NCI-H2107 treated with DMSO at 0.1 percent for 48 hours (cell line): ENCODE results near the gene DPEP3.
"Not testable (repeated sequence)": the region's sequence is repeated elsewhere in the genome, so short reads cannot be mapped to it uniquely, and the experiment has no call there.

Experiments
- DNase-seq: peaks from one replicate; lab custom pipeline; 2025; ENCODE audit not compliant: unreplicated experiment; lab: John Stamatoyannopoulos, UW

Gene DPEP3

DNA sequence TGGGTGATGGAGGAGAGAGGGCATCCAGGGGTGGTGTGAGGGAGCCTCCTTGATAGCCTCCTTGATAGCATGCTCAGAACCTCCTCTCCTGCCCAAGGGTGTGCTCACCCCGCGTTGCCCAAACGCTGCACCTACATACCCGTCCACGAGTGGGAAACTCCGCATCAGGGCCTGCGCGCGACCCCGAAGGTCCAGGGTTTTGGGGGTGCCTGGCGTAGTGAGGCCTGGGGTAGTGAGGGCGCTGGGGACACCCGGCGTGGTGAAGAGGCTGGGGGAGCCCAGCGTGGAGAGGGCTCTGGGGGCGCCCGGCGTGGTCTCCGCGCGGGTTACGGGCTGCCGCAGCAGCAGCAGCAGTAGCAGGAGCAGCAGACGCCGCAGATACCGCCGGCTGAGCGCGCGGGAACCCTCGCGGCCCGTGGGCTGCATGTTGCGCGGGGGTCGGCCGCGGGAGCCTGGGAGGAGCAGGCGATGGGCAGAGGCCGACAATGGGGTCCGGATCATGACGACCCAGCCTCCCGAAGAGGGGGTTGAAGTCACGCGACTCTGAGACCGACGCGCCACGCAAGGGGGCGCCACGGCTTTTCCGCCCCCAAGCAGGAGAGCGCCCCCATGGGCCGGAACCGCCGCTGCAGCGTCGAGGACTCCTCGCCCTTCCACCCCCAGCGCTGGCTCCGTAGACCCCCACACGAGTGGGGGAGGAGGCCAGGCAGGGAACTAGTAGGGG lies at the start of gene DPEP3:
TSS of gene DPEP3 (minus strand) at position 545 of the 724 bp plus-strand sequence. CDS start at position 426, 119 bp downstream.
- DNase-seq = no peak

GRCh38 chr16:68028996-68029395 lies 48.7 kb upstream of the DPEP3 start:
- no peak for DNase-seq

DNA sequence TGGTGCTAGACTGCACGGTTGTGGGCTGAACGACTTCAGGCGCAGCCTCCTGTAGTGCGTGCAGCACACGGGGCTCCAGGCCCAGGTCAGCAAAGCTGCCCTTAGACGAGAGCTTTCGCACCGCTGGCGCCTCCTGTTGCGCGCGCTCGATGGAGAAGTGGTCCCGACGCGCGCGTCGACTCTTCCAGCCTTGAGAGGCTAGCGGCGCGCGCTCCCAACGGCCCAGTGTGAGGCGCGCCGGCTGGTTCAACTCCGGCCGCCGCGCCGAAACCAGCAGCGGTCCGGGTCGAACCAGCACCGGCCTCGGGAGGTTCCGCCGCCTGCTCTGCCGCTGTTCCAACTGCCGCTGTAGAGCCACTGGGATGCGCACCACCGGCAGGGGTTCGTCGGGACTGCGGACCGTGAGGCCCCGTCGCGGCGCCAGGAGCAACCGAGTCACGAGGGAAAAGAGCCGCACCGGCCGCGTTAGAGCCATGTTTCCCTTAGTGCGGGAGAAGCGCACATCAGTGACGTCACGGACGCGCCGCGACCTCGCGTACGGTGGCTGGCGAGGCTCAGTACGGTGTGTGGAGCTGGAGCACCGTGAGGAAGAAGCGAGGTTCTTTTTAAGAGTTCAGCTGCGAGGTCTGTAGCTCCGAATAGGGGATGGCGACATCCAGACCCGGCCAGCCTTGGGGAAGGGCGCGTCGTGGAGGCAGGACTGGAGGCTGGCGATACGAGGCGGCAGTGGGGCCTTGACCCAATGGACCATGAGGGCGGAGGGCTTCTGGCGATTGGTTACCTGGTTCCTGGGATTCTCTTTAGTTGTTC lies 42.6 kb upstream of the DPEP3 start, which contains the start of the genes DDX28 and DUS2:
TSS of gene DDX28 (minus strand) at position 505 of the 810 bp plus-strand sequence. CDS start at position 475, 30 bp downstream.
TSS of gene DUS2 (plus strand) at position 557 of the 810 bp plus-strand sequence. CDS start 14,740 bp downstream, outside the sequence.
- peak; percentile 50 for DNase-seq

DNA sequence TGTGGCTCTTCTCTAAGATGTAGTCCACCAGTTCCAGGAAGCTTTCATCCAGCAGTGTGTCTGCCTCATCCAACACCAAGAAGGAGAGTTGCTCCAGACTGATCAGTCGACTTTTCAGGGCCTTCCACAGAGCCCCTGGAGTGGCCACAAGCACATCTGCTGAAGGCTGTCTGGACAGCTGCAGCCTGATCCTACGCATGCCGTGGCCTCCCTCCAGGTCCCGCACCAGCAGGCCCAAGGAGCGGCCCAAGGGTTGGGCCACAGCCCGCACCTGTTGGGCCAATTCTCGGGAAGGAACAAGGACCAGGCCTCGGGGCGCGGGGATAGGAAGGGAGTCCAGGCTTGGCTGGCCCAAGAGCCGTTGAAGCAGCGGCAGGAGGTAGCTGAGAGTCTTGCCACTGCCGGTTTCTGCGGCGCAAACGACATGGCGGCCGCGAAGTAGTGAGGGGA lies 42.0 kb upstream of the DPEP3 start:
- no peak for DNase-seq

DNA sequence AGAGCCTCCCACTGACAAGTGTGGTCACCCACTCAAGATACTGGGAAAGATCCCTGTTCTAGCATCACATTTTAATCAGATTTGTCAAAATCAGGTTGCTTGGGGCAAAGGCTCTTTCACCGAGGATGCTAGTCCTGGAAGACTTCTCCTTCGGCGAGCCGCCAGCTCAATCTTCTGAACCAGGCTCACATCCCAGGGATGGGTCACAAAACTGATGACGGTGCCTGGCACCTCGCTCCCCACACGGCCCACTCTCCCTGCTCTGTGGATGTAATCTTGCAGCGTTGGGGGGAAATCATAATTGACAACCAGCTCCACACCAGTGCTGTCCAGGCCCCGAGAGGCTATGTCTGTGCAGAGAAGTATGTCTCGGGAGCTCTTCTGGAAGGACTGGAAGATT lies 41.2 kb upstream of the DPEP3 start:
- DNase-seq = no peak

DNA sequence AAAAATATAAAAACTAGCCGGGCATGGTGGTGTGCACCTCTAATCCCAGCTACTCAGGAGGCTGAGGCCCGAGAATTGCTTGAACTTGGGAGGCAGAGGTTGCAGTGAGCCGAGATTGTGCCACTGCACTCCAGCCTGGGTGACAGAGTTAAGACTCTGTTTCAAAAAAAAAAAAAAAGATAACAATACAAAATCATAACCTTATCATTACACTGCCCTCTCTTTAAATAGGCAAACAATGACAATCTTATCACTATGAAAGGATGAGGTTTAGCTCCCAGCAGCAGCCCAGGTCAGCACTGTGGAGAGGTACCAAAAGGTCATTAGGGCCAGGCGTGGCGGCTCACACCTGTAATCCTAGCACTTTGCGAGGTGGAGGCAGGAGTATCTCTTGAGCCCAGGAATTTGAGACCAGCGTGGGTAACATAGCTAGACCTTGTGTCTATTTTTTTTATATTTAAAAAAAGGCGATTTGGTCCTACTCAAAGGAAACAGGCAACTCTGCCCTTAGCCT lies 38.9 kb upstream of the DPEP3 start:
- no peak for DNase-seq

- no peak for DNase-seq
Observed at GRCh38 chr16:68015681-68016080, 35.4 kb upstream of the DPEP3 start, which contains the start of gene DPEP2NB. Gene DPEP2NB (minus strand): TSS chr16:68015911. CDS start chr16:68015770, 141 bp downstream.

- DNase-seq = no peak
Observed at GRCh38 chr16:68013440-68013839, 33.1 kb upstream of the DPEP3 start.

- not testable (repeated sequence) for DNase-seq
Observed at GRCh38 chr16:68009872-68010271, 29.6 kb upstream of the DPEP3 start.

GRCh38 chr16:68009157-68009735 lies 28.9 kb upstream of the DPEP3 start:
- no peak for DNase-seq

GRCh38 chr16:68005786-68006286 lies 25.5 kb upstream of the DPEP3 start:
- no peak for DNase-seq

GRCh38 chr16:68005211-68005610 lies 24.9 kb upstream of the DPEP3 start:
- no peak for DNase-seq

GRCh38 chr16:68003031-68003430 lies 22.7 kb upstream of the DPEP3 start:
- no peak for DNase-seq

GRCh38 chr16:68000450-68000849 lies 20.2 kb upstream of the DPEP3 start:
- no peak for DNase-seq

DNA sequence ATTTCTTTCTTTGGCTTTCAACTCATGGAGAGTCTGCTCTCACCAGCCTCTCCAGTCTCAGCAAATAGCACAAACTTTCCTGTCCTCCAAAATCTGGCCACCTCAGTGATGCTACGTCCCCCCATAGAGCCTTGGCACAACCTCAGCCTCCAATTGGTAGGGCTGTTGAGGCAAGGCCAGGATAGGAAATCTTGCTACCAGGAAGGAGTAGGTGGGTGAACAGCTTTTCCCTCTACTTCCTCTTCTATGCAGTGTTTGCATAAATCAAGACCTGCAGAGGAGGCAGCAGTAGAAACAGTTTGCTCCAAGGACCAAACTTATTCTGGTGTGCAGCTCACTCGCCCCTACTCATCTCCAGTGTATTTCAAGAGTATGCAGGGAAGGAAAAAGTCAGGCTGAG lies 19.7 kb upstream of the DPEP3 start:
- no peak for DNase-seq

- not testable (repeated sequence) for DNase-seq
Observed at GRCh38 chr16:67998779-67999688, 18.7 kb upstream of the DPEP3 start, which contains the start of gene DPEP2. Gene DPEP2 (minus strand): TSS chr16:67999484. CDS start chr16:67993212, 6,272 bp downstream.

GRCh38 chr16:67998231-67998778 lies 18.0 kb upstream of the DPEP3 start:
- DNase-seq = not testable (repeated sequence)

DNA sequence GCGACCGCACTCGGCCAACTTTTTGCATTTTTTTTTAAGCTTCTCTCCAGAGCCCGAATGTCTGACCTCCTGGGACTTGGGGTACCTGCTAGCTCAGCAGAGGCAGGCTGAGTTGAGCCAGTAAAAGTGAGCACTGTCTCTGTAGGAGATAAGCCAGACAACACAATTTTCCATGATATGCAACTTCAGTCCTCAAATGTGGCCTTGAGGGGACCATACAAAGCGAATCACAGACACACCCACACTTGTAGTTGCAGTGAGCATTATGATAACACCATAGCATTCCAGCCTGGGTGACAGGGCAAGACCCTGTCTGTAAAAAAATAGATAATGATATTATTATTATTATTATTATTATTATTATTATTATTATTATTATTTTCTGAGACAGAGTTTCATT lies 16.4 kb upstream of the DPEP3 start:
- DNase-seq = no peak

DNA sequence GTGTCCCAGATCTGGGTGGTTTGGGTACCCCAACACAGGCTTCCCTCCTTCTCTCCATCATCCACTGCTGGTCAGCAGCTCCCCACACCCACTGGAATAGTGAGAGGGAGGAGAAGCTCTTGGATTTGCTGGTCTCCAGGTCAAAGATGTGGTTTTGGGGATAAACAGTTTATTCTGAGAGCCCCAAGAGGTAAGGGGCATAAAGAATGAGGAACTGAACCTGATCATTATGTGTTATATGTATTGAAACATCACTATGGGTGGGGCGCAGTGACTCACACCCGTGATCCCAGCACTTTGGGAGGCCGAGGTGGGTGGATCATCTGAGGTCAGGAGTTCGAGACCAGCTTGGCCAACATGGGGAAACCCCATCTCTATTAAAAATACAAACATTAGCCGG lies 15.1 kb upstream of the DPEP3 start:
- no peak for DNase-seq

- DNase-seq = not testable (repeated sequence)
Observed at GRCh38 chr16:67994040-67994408, 13.7 kb upstream of the DPEP3 start.
